GM21390 (cell line): ENCODE measurements around the gene ZPBP2.

Experiments used
- ATAC-seq: cut with Tn5 transposase; IDR thresholded peaks from one replicate; pipeline ENCODE4 v1.9.1; 2021; ENCODE audit not compliant: unreplicated experiment

The ZPBP2 gene

DNA sequence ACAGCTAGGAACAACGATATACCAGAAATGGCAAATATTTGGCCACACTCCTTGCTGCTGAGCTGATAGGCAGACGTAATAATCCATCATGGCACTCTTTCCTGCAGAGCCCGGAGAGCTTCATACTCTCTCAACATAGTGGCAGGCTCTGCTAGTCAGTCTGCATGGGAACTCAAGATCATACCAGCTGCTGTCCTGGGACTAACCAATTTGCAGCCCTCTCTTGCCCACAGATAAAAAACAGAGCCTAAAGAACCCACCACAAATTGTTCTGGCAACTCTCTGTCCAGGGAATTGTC is 36.9 kb downstream of the ZPBP2 start:
- ATAC-seq = no peak

DNA sequence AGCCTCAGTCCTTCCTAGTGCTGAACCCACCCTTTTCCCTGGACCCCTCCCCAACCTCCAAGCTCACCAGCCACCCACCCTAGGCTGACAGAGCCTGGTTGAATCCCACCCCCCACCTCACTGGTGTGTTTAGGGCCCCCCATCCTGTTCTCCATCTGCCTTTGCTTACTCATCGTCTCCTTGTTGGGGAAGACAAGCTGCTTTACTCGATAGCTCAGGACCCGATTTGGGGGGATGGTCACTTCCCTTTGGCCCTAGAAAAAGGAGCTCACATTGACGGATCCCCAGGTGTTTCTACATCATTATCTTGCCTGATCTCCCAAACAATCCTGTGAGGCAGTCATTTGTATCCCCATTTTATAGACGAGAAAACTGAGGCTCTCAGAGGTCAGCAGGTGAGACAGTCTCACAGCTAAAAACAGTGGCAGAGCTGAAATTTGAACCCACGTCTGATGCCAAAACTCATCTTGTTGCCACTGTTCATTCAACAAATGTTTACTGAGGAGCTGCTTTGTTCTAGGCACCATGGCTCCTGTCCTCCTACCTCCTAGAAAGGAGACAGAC is 40.9 kb downstream of the ZPBP2 start:
- no peak for ATAC-seq

DNA sequence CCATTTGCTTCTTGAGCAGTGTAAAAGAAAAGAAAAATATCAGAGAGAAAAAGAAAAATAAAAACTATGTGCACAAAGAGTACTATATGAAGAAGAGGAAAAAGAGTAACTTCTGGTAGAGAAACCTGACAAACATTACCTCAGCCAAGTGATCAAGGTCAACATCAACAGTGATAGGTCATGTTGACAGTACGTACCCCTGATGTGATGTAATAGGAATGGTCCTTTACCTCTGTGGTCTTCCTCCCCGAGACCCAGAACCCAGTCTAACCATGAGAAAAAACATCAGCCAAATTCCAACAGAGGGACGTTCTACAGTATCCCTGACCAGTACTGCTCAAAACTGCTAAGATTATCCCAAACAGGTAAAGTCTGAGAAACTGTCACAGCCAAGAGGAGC is 46.0 kb downstream of the ZPBP2 start:
- no peak for ATAC-seq

DNA sequence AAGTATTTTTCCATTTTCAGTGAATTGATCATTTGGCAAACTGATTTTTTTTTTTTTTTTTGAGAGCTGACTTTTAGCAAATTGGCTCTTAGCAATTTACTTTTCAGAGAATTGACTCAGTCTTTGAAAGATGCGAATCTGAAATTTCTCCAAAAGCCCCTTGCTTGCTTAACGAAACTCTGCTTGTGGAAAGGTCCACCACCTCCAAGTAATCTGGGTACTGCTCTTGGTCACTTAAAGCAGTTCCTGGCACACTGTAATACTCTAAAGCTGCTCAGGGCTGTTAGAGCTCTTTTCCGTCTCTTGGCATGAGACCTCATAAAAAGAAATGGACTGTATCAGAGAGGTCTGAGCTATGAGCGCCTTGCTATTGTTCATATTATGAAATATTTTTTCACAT is 47.6 kb downstream of the ZPBP2 start:
- no peak for ATAC-seq

DNA sequence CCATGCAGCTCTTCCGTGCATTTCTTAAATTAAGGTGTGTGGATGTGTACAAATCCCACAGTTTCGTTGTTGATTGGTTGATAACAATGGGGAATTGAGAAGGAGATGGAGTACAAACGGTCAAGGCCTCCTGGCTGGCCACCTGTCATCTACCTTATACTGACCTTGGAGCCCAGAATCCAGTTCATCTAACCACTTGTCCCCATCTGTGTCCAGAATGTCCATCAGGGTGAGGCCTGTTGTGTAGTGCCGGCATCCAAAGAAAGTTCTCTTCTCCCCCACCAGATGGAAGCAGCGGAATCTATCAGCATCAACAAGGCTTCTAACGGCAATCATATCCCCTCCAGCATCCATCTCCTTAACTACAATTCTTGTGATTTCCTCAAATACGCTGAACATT is 48.9 kb downstream of the ZPBP2 start:
- ATAC-seq = no peak

DNA sequence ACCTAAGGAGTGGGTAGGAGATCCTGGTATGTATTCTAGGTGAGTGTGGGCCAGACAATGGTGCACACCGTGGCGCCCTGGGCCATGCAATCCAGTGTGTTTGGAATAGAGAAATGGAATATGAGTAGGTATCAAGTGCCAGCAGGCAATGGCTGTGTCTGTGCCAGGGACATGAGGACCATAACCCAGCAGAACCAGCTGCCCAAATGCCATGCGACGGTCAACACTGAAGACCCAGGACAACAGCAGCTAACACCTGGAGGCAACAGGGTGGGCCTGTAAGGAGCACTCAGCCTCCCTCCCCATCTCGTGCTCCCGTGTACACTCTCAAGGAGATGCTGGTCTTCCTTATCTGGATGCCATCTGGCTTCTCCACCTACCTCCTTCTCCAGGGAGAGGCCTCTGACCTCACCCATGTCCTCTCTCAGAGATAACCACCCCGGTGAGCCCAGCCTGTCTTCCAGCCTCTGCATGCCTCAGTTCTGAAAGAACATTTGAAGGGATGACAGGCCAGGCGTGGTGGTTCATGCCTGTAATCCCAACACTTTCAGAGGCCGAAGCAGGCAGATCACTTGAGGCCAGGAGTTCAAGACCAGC is 51.2 kb downstream of the ZPBP2 start:
- ATAC-seq = no peak

DNA sequence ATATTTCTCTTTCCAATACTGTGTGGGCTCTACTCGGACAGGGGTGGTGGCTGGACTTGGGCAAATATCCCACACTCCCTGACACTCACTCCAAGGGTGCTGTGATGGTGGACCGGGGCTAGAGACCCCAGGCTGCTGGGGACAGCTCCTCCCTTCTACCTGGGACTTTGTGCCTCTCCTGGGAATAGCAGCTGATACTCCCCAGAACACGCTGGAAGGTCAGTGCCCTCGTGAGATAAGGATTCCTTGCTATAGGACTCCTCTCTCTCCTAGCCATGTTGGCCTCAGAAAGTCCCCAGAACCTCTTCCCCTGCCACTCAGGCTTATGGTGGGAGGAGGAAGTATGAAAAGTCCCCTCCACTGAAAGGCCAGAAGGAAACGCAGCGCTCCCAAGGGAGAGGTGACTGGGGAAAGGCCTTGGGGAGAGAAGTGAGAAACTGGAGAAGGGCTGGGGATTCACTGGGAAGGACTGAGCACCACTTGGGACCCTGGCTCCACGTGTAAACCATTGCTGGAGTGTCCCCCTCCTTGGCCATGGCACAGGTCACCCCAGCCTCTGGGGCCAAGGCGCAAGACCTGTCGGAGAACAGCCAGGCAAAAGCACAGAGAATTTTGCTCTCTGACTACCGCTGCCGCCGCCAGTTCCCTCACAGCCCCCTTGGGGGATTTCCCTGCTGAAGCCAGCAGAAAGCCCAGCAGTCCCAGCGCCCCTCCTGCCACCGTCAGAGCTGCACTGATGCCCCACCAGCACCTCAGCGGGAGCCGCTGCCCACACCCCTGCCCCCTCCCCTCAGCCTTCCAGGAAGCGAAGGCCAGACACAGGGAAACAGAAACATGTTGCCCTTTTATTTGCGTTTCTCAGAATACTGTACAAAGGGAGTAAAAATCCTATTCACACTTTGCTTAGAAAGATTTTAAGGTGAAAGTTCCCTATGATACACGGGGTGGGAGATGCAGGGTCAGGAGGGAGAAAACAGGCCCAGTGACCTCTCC is 52.5 kb downstream of the ZPBP2 start:
- no peak for ATAC-seq

DNA sequence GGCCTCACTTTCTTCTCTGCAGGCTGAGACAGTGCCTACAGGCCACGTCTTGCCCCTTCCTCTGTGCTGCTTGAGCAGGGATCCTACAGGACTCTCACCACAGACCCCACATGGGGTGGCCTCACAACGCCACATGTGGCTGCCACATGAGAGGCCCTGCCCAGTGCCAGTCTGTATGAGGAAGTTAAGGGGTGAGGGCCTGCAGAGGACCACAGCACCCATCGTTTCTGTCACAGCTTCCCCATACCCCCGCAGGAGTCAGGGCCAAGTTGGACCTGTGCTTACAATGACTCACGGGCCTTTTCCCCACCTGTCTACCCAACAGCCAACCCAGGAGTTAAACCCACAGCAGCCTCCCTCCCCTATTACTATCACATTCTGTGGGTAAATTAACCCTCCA is 53.3 kb downstream of the ZPBP2 start:
- ATAC-seq = no peak

DNA sequence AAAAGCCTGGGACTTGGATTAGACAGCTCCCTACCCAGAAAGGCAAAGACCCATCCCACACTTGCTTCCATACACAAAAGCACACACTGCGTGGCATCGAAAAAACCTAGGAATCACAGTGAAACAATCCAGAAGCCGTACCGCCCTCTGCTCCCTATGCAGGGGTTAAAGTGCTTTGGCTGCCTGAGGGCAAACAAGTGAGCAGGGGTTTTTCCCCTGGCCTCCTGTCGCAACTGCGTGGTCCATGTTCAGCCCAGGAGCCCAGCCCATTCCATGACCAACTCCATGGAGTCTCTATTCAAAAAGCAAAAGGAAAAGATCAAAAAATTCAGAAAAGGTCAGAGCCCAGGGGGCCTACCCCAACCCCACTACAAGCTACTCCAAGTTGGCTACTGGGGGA is 54.0 kb downstream of the ZPBP2 start:
- ATAC-seq = no peak

DNA sequence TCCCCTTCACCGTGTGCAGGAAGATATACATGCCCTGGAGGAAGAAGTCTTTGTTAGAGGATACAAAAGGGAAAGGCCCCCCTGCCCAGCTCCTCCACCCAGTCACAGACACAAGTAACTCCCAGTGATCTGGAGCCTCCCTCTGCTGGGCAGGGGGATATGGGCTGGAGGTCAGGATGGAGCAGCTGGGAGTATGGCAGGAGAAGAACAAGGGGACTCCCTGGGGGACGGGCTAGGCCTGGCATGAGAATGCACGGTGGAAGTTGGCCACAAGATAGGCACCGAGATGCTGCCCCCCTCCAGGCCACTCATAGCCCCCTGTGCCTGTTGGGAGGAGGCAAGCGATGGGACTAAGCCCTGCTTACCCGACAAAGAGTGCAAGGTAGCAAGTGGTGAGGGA is 55.2 kb downstream of the ZPBP2 start:
- no peak for ATAC-seq

DNA sequence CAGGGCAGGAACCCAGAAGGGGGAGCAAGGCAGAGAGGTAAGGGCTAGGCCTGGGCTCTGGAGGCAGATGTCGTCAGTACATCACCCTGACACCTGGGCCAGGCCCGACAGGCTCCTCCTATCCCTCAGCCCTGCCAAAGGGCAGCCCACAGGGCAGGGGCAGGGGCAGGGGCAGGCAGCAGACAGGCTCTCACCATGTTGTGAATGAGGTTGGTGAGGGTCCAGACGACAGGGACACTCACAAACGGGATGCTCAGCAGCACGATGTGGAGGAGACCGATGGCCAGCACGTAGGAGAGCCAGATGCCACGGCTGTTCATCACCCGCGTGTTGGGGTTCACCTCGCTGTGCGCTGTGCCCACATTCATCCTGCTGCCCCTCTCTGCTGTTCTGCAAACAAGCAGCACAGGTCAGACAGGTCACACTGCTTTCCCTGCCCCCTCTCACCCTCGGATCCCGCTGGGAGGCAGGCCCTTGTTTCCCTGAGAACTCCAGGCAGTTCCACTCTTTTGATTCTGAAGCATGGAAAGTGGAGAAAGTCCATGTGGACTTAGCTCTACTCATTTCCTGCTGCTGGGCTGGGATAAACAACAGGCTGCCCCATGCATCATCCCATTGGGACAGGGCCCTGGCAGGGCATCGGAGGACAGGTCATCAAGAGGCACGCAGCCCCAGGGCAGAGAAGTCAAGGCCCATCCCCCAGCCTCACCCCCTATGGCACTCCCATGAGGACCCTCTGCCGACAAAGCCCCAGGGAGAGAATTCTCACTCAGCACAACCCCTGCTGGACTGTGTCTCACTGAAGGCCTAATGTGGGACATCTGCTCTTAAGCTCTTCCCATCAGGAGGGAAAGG is 56.1 kb downstream of the ZPBP2 start:
- no peak for ATAC-seq

DNA sequence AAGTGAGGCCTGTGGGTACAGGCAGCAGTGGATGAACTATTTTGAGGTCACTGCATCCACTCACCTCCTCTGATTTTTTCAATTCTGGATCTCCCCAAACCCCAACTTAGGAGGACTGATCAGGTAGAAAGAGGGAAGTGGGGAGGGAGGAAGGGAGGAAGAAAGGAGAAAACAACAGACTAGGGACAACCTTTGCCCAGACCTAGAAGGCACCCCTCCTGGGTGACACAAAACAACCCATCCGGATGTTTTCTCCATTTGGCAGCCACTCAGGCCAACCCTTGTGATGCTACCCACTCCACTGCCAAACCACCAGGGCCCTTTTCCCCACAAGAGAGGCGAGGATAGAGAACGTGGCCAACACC is 56.7 kb downstream of the ZPBP2 start:
- ATAC-seq = no peak

DNA sequence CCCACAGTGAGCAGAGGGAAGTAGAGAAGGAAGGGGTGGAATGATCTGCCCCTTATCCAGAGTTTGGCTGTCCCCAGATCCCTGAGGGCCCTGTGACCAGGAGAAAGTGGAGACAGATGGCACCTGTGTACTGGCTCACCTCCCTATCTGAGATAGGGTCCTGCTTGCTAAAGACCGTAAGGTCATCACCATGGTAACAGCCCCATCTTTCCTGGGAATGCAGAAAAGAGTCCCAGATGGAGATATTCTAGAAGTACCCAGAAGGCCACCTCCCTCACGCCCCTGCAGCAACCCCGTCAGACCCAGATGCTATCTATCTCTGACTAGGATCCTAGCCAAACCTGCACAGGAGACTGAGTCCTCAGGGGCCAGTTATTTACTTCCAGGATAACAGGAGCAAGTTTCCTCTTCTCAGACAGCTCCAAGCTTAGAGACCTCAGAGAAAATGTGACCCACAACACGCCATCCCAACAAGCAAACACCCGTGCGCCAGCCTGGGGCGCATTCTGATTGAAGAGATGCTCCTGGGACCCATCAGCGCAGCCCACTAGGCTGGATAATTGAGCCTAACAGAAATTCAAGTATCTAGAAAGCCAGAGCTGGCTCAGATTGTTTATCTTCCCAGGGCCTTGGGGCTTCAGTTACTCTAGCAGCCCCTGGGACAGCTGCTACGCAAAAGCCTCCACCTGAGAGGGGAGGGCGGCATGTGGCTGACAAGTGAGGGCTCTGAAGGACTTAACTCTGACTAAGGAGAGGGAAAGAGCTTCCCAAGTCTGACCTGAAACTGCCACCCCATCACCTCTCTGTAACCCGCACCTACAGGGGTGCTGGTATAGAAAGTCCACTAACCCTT is 57.5 kb downstream of the ZPBP2 start:
- no peak for ATAC-seq

DNA sequence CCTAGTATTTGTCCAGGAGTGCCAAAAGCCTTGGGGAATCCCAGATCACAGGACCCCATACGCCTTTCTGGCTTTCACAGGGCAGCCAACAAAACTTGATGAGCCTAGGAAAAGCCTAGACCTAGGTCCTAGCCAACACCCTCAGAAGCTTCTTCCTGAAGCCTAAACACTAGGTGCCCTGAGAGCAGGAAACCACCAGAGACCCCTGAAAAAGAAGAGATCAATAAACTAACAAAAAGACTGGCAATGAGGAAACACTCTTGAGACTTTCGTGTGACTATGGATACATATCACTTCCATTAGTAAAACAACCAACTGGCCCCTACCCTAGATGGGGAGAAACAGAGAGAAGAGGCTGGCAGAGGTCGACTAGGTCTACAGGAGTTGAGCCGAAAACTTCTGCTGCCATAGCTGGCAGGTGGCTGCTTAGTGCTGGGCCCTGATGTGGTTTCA is 58.2 kb downstream of the ZPBP2 start:
- ATAC-seq = no peak

DNA sequence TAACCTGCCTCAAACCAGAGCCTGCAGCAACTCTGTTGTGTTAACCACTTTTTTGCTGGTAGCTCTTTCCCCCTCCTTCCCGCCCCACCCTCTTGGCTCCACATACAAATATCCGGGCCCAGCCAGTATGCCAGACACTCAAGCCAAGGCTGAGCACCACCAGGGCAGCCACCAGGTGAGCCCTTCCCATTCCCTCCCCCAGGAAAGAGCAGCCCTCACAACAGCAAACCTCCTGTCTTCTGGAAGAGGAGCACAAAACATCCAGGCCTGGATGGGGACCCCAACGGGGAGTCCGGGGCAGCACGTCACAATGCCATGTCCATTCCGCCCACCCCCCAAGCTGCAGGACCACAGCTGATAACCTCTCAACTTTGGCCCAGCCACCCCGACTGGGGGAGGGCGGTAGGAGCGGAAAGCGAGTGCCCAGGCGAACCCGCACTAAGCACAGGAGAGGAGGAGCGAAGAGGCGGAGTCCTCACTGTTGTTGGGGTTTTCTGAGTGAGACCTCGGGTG is 58.6 kb downstream of the ZPBP2 start:
- peak; percentile 20 for ATAC-seq
